ENCODE results near the gene OLA1. TPM values are rescaled to one million over a fixed set of nuclear protein-coding genes. Genes with fewer than 3 reads are reported as not detected.
"Not testable (repeated sequence)": the region's sequence is repeated elsewhere in the genome, so short reads cannot be mapped to it uniquely, and the experiment has no call there.

The OLA1 gene
- total RNA-seq, 1 experiment from 2014 or later = 122 TPM

GRCh38 chr2:174246944-174247381 lies 1.4 kb downstream of the OLA1 start:
- Histone ChIP-seq H3K27me3 (replicated peaks) (no peaks in the 10 kb centered on the region), H3K36me3 (peaks cover 45% of the 10 kb centered on the region), H3K9me3 (replicated peaks) (peaks cover 3% of the 10 kb centered on the region; the same call in 1 of the 2 replicates), H3K4me3 (no peak overlapping the region), H3K4me1 (replicated peaks) (peaks cover 16% of the 10 kb centered on the region), H3K27ac (no peak overlapping the region)
- DNase-seq (ENCODE audit: low read depth in 1 of 2, low spot score in 2 of 2) = no peak

DNA sequence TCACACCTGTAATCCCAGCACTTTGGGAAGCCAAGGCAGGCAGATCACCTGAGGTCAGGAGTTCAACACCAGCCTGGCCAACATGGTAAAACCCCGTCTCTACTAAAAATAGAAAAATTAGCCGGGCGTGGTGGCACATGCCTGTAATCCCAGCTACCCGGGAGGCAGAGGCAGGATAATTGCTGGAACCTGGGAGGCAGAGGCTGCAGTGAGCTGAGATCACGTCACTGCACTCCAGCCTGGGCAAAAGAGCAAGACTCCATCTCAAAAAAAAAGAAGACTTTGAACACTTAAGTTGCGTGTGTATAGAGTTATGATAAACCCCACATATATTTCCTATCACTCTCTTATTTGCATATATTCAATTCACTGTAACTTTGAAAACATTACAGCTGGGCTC lies 2.7 kb downstream of the OLA1 start:
- H3K27me3 ChIP-seq (replicated peaks); H3K4me3 ChIP-seq; H3K9me3 ChIP-seq (replicated peaks); DNase-seq (ENCODE audit: low read depth in 1 of 2, low spot score in 2 of 2); H3K27ac ChIP-seq: not testable (repeated sequence)
- Histone ChIP-seq H3K36me3 (peaks cover 49% of the 10 kb centered on the region), H3K4me1 (replicated peaks) (peaks cover 16% of the 10 kb centered on the region)

DNA sequence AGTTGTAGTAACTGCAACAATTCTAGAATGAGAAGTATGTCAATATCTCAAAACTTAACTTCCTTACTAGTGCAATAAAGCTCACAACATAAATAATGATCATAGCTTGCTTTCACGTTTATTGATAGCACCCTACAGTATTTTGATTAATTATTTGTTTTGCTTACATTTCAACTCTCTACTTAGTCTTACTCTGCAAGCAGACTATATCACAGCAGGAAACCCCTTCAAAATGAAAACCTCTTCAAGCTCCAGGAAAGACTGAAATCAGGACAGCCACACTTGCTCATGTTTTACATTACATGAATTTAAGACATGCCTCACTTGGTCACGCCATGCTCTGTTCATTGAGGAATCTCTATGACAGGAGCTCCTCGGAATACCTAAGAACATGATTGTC lies 3.3 kb downstream of the OLA1 start:
- Histone ChIP-seq H3K9me3 (replicated peaks) (peaks cover 3% of the 10 kb centered on the region; the same call in 1 of the 2 replicates), H3K4me3 (no peak overlapping the region), H3K27ac (no peak overlapping the region), H3K27me3 (replicated peaks) (no peaks in the 10 kb centered on the region), H3K36me3 (peaks cover 49% of the 10 kb centered on the region), H3K4me1 (replicated peaks) (peaks cover 16% of the 10 kb centered on the region)
- DNase-seq (ENCODE audit: low read depth in 1 of 2, low spot score in 2 of 2) = no peak

DNA sequence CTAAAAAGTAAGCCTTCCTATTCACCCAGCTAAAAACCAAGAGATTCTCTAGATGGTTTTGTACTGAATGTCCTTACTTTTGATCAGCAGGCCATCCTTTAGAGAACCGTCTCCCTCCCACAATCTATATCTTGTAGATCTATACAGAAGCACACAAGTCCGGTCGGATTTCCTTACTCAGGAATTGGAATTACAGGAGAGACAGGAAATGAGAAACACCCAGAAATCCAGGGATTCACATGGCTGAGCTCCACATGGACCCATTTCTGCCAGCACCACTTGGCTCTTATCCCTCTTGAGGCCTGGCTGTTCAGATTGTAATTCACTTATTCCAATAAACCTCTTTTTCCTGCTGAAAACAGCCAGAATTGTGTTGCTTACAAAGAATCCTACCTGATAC lies 4.5 kb downstream of the OLA1 start:
- H3K27me3 ChIP-seq (replicated peaks) = no peaks in the 10 kb centered on the region
- no peaks in the 10 kb centered on the region for H3K9me3 ChIP-seq (replicated peaks)
- H3K27ac ChIP-seq = no peak overlapping the region
- peaks cover 49% of the 10 kb centered on the region for H3K36me3 ChIP-seq
- no peak for DNase-seq (ENCODE audit: low read depth in 1 of 2, low spot score in 2 of 2)
- H3K4me1 ChIP-seq (replicated peaks) = peaks cover 9% of the 10 kb centered on the region
- no peak overlapping the region for H3K4me3 ChIP-seq

GRCh38 chr2:174240097-174240496 lies 8.2 kb downstream of the OLA1 start:
- DNase-seq (ENCODE audit: low read depth in 1 of 2, low spot score in 2 of 2) = no peak
- Histone ChIP-seq H3K9me3 (replicated peaks) (no peaks in the 10 kb centered on the region), H3K36me3 (peaks cover 31% of the 10 kb centered on the region), H3K4me3 (no peak overlapping the region), H3K27ac (no peak overlapping the region), H3K27me3 (replicated peaks) (no peaks in the 10 kb centered on the region), H3K4me1 (replicated peaks) (peaks cover 3% of the 10 kb centered on the region; the same call in 1 of the 2 replicates)

GRCh38 chr2:174236429-174236828 lies 11.9 kb downstream of the OLA1 start:
- Histone ChIP-seq H3K27ac (no peak overlapping the region), H3K4me3 (no peak overlapping the region)

DNA sequence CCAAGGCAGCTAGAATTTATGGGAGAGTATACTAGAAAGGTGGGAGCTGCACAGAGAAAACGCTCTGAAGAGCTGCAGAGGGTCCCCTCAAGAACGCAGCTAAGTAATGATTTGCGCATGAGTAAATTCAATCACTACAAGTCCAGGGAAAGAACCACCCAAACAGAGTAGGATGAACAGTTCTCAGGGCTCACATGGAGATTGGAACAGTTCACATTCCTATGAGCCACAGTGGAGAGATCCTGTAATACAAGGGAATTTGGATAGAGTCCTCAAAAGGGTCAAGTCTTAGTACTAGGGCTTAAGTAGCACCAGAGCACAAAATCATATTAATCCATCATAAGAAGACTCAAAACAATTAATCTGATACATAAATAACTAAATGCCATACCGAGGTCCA lies 12.7 kb downstream of the OLA1 start:
- H3K4me3 ChIP-seq = no peak overlapping the region
- H3K27ac ChIP-seq = no peak overlapping the region
- no peaks in the 10 kb centered on the region for H3K27me3 ChIP-seq (replicated peaks)
- H3K36me3 ChIP-seq = peaks cover 4% of the 10 kb centered on the region; the same call in 1 of the 2 replicates
- H3K9me3 ChIP-seq (replicated peaks) = no peaks in the 10 kb centered on the region
- peaks cover 5% of the 10 kb centered on the region; the same call in 1 of the 2 replicates for H3K4me1 ChIP-seq (replicated peaks)
- DNase-seq (ENCODE audit: low read depth in 1 of 2, low spot score in 2 of 2) = no peak

More at GRCh38 chr2:174236429-174236828, 11.9 kb downstream of the OLA1 start:
- Histone ChIP-seq H3K9me3 (replicated peaks) (no peaks in the 10 kb centered on the region), H3K36me3 (peaks cover 4% of the 10 kb centered on the region; the same call in 1 of the 2 replicates), H3K4me1 (replicated peaks) (peaks cover 5% of the 10 kb centered on the region; the same call in 1 of the 2 replicates), H3K27me3 (replicated peaks) (no peaks in the 10 kb centered on the region)
- no peak for DNase-seq (ENCODE audit: low read depth in 1 of 2, low spot score in 2 of 2)

GRCh38 chr2:174233771-174234275 lies 14.5 kb downstream of the OLA1 start:
- H3K9me3 ChIP-seq (replicated peaks) = no peaks in the 10 kb centered on the region
- peaks cover 5% of the 10 kb centered on the region; the same call in 1 of the 2 replicates for H3K4me1 ChIP-seq (replicated peaks)
- H3K36me3 ChIP-seq = peaks cover 7% of the 10 kb centered on the region; the same call in 1 of the 2 replicates
- no peaks in the 10 kb centered on the region for H3K27me3 ChIP-seq (replicated peaks)
- no peak overlapping the region for H3K4me3 ChIP-seq
- DNase-seq (ENCODE audit: low read depth in 1 of 2, low spot score in 2 of 2) = no peak
- H3K27ac ChIP-seq = no peak overlapping the region

GRCh38 chr2:174227748-174228147 lies 20.6 kb downstream of the OLA1 start:
- Histone ChIP-seq H3K4me3 (no peak overlapping the region), H3K36me3 (peaks cover 23% of the 10 kb centered on the region), H3K27me3 (replicated peaks) (no peaks in the 10 kb centered on the region), H3K4me1 (replicated peaks) (no peaks in the 10 kb centered on the region), H3K9me3 (replicated peaks) (no peaks in the 10 kb centered on the region), H3K27ac (no peak overlapping the region)
- DNase-seq (ENCODE audit: low read depth in 1 of 2, low spot score in 2 of 2) = no peak

- no peaks in the 10 kb centered on the region for H3K27me3 ChIP-seq (replicated peaks)
- H3K36me3 ChIP-seq = peaks cover 40% of the 10 kb centered on the region
- H3K27ac ChIP-seq = no peak overlapping the region
- H3K9me3 ChIP-seq (replicated peaks) = no peaks in the 10 kb centered on the region
- H3K4me3 ChIP-seq = no peak overlapping the region
- H3K4me1 ChIP-seq (replicated peaks) = no peaks in the 10 kb centered on the region
- no peak for DNase-seq (ENCODE audit: low read depth in 1 of 2, low spot score in 2 of 2)
Measured at GRCh38 chr2:174224665-174225288, 23.6 kb downstream of the OLA1 start.

DNA sequence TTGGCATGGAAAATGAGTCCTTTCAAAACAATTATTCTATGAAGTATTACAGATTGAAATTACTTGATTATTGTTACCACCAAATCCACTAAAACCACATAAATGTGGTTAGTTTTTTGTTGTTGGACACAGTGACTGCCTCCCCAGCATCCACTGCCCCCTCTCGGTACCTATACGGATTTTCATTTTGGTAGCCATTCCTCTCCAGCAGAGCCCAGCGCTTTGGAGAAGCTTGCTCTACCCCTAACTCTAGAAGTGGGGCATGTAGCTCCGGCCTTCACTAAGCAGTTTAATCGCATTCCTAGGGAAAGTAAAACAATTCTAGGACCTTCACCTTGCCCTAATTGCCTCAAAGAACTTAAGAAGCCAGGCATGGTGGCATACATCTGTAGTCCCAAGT lies 24.2 kb downstream of the OLA1 start:
- H3K27ac ChIP-seq = no peak overlapping the region
- H3K27me3 ChIP-seq (replicated peaks) = no peaks in the 10 kb centered on the region
- no peak overlapping the region for H3K4me3 ChIP-seq
- H3K9me3 ChIP-seq (replicated peaks) = no peaks in the 10 kb centered on the region
- H3K36me3 ChIP-seq = peaks cover 40% of the 10 kb centered on the region
- DNase-seq (ENCODE audit: low read depth in 1 of 2, low spot score in 2 of 2) = no peak
- no peaks in the 10 kb centered on the region for H3K4me1 ChIP-seq (replicated peaks)

DNA sequence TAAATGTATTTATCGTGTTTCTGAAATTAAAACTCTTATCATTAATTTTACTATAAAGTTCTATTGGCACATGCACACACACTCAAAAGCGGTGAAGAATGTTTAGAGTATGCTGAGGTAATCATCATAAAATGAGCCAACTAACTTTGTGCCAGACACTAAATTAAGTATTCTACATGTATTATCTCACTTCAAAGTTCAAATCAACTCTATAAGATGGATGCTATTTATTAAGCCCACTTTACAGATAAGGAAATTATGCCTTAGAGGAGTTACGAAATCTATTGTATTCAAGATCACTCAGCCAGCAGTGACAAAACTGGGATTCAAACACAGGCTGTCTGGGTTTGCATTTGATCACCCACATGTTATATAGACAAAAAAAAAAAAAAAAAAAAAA lies 24.9 kb downstream of the OLA1 start:
- H3K36me3 ChIP-seq = peaks cover 36% of the 10 kb centered on the region
- no peak overlapping the region for H3K27ac ChIP-seq
- no peak for DNase-seq (ENCODE audit: low read depth in 1 of 2, low spot score in 2 of 2)
- H3K9me3 ChIP-seq (replicated peaks) = no peaks in the 10 kb centered on the region
- H3K27me3 ChIP-seq (replicated peaks) = no peaks in the 10 kb centered on the region
- H3K4me3 ChIP-seq = no peak overlapping the region
- no peaks in the 10 kb centered on the region for H3K4me1 ChIP-seq (replicated peaks)

- Histone ChIP-seq H3K4me3 (no peak overlapping the region), H3K27me3 (replicated peaks) (no peaks in the 10 kb centered on the region), H3K4me1 (replicated peaks) (no peaks in the 10 kb centered on the region), H3K27ac (no peak overlapping the region), H3K36me3 (peaks cover 29% of the 10 kb centered on the region), H3K9me3 (replicated peaks) (no peaks in the 10 kb centered on the region)
- DNase-seq (ENCODE audit: low read depth in 1 of 2, low spot score in 2 of 2) = no peak
Measured at GRCh38 chr2:174222154-174222553, 26.2 kb downstream of the OLA1 start.

DNA sequence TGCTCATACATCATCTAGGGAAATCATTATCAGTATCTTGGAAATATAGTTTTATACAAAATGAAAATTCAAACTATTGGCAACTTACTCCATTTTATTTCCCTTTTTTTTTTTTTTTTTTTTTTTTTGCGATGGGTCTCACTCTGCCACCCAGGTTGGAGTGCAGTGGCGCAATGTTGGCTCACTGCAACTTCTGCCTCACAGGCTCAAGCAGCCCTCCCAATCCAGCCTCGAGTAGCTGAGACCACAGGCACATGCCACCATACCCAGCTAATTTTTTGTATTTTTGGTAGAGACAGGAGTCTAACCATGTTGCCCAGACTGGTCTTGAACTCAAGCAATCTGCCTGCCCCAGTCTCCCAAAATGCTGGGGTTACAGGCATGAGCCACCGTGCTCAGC lies 29.0 kb downstream of the OLA1 start:
- Histone ChIP-seq H3K9me3 (replicated peaks) (no peaks in the 10 kb centered on the region), H3K4me1 (replicated peaks) (no peaks in the 10 kb centered on the region), H3K27me3 (replicated peaks) (no peaks in the 10 kb centered on the region), H3K27ac (no peak overlapping the region), H3K36me3 (peaks cover 19% of the 10 kb centered on the region), H3K4me3 (no peak overlapping the region)
- DNase-seq (ENCODE audit: low read depth in 1 of 2, low spot score in 2 of 2) = no peak
